ENCODE data around the gene DMPK.
"Not testable (repeated sequence)": the region's sequence is repeated elsewhere in the genome, so short reads cannot be mapped to it uniquely, and the experiment has no call there.

The DMPK gene

DNA sequence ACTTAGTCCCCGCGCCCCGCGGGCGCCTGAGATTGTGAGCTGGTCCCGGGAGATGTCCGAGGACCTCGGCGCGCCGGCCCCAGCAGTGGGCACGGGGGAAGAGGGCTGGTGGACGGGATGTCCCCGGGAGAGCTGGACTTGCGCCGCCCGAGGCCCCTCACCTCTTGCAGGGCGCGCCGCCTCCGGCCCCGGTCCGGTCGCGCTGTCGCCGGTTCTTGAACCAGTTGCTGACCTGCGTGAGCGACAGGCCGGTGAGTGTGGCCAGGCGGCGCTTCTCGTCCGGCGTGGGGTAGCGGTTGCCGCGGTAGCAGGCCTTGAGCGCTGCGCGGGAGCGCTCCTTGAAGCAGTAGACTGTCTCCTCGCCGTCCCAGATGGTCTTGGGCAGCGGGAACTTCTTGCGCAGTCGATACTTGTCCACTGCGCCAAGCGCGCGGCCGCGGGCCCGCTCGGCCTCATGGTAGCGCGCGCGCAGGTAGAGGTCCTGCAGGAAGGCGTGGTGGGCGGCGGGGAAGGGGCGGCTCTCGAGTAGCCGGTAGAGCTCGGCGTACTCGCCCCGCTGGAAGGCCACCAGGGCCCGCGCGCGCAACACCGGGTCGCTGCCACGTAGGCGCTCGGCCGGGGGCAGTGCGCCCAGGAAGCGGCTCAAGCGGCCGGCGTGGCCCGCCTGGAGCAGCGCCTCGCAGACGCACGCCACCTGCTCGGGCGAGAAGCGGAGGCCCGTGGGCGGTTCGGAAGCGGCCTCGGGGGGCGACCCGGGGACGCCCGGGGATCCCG, 14.2 kb downstream of the DMPK start:
- peak; percentile 56 for DNase-seq

DNA sequence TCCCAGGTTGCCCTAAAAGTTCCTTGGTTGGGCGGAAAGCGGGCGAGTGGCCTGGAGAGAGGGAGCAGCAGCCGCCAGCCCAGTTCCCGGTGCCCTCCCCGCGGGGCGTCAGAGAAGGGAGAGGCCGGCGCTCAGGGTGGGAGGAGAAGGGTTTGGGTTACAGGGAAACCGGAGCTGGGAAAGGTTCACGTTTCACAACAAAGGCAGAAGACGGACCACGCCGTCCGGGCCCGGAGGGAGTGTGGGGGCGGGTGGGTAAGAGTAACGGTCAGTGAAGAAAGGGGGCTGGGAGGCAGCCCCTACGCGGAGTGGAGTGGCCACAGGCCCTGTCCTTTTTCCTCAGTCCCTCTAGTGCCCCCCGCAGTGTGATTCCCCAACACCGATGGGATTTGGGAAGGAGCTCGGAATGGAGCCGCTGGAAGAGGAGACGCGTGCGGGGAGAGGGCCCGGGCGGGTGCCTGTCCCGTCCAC, 14.8 kb downstream of the DMPK start:
- DNase-seq, result peak; percentile 89

DNA sequence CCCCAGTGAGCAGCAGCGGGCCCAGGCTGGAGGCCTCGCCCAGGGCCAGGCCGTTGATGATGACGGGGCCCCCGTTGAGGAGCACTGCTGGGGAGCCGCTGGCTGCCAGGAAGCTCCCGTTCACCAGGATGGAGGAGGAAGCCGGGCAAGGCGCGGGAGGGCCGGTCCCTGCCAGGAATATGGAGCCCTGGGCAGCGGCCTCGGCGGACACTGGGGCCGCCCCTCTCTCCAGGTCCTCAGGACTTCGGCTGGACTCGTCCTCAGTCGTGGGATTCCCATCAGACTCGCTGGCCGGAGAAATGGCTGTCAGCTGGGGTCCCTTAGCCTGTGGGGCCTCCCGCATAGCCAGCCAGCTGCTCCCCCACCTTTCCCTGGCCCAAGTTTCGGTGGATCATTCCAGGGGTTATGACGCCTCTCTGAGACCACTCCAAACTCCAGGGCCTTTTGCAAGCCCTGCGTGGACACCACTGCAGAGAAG, 15.4 kb downstream of the DMPK start:
- DNase-seq, result no peak

DNA sequence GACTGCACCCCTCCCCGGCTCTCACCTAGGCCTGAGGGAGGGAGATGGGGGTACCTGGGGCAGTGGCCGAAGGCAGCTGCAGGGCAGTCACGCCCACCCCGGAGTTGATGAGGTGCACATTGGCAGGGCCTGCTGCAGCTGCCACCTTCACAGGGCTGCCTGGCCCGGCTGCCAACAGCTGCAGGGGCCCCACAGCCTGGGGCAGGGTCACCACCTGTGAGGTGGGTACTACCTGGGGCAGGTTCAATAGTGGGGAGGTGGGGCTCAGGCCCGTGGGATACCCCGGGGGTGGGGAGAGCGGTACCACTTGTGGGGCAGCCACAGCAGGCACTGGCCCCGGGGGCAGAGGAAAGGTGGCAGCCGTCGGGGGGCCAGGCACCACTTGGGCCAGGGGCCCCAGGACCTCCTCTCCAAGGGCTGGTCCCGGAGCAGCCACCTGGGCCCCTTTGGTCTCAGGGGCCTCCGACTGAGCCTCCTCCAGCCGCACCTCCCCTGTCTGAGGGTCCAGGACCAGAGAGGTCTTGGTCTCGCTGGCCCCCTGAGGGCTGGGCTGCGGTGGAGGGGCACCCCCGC, 15.9 kb downstream of the DMPK start:
- no peak for DNase-seq

DNA sequence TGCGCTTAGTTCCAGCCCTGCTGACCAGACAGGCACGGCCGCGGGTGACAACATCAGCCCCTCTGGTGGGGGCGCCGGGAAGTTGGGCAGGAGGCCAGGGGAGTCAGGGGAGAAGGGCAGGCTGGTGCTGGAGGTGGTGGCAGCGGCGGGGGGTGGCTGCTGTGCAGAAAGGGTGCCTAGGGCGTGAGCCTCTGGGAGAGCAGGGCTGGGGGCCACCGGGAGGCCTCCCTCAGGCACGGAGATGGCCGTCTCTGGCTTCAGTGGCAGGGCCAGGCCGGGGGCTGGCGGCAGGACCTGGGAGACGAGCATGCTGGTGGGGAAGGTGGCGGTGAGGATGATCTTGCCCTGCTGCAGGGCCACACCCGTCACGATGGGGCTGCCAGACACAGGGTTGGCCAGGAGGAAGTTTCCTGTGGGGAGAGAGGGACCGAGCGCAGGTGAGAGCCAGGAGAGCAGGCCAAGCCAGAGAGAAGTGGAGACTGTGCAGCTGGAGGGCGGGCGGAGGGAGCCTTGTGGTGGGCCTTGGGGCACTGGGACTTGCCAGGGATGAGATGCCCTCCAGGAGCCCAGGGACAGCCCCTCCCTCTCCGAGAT, 16.5 kb downstream of the DMPK start:
- no peak for DNase-seq

DNA sequence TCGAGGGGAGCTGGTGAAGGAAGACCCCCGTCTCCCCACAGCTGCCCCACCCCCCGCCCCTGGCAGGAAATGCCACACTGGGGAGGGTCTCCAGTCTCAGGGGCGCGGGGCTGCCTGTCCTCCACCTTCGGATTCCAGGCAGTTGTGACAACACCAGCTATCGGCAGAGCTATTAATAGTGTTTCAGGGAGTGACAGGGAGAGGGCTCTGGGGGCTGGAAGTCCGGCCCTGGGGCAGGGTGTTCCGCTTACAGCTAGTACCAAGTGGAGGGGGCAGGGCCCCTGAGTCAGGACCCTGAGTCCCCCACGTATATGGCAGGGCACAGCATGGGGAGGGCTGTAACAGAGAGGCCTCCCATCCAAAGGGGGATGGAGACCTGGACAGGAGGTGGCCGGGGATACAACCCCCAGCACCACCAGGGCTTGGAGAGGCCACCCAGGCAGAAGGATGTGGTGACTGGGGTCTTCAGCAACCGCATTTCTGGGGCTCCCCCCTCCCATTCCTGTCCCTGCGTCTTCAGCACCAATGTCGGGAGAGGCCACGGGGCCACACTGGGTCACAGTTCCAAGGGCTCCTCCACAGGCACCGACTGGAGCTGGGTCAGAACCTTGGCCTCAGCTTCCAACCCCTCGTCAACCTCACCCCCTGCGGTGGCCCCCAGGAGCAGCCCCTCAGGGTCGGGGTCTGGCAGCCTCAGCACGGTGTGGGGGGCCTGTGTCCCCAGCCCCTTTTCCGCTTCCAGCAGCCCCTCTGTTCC, 17.2 kb downstream of the DMPK start:
- DNase-seq, result no peak

DNA sequence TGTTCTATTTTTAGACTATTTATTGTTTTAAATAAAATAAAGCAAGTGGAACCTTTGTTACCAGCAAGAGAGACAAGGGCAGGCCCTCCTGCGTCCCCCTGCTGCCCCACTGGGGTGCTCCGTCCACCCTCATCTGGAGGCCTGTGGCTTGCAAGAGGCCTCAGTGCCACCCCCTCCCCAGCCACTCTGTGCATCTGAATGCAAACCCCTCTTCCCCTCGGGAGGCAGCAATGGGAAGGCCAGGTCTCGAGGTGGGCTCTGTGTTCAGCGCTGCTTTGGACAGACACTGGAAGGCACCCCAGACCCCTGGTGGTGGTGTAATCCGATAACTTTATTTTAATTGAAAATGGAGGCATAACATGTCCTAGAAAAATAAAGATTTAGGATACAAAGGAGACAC, 17.8 kb downstream of the DMPK start:
- no peak for DNase-seq

DNA sequence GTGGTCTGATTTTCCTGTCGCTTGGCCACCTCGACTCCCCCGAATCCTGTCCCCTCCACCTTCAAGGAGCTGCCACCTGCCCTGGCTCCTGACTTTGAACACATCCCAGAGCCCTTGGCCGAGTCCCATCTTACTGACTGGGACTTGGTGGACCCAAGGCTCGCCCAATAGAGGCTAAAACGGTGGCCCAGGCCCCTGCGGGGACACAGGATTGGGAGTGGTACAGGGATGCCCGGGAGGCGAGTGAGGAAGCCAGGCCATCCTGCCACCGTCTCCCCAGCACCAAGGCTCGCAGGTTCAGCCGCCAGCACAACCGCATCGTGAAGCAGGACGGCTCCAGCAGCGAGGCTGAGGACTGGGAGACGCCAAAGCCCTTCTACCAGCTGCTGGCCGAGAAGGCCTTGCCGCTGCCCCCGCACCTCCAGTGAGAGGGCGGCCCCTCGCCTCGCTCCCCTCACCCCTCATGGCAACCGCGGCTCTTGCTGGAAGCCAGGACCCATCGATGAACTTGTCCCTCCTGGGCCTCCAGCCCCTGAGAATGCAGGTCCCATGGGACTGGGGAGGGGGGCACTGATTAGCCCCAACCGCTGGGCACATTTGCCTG, 18.5 kb downstream of the DMPK start:
- DNase-seq, result no peak

DNA sequence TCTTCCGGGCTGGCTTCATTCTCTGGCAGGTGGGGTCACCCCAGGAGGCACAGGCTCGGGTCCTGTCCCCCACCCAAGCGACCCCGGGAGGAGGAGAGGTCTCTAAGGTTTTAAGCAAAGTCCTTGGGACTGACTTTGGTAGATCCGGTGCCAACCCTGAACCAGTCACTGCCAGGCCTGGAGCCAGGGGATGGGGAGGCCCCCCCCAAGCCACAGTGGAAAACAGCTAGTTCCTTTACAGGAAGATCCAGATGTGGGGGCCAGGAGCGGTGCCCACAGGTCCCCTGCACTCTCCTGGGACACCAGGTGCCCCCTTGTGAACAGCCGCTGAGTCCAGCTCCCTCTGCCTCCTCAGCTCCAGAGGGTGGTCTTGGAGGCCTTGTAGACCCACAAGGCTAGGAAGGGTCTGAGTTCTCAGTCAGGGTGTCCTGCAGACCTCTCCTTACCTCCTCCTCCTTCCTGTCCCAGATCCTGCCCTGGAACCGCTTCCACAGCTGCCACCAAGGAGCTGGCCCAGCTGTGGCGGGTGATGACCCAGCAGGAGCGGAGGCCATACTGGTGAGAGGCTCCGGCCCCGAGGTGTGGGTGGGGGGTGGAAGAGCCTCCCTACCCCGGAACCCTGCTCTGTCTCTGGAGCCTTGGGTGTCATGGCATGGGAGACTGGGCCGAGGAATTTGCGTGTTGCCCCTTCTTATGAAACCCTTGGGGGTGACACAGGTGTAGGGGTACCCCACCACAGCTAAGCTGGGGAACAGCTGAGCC, 19.2 kb downstream of the DMPK start:
- no peak for DNase-seq

DNA sequence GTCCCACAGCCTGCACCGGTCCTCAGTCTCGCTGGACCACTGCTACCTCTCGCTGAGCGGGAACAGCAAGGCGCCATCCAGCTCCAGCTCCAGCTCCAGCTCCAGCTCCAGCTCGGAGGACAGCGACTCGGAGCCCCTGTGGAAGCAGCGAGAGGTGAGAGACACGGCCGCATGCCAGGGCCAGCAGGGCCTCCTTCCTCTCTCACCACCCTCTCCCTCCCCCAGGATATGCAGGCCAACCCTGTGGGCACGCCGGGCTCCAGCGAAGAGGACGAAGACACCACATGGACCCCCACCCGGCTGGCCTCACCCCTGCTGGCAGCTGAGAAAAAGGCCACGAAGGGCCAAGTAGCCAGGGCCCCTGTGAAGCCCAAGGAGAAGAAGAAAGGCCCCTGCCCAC, 20.6 kb downstream of the DMPK start:
- no peak for DNase-seq

DNA sequence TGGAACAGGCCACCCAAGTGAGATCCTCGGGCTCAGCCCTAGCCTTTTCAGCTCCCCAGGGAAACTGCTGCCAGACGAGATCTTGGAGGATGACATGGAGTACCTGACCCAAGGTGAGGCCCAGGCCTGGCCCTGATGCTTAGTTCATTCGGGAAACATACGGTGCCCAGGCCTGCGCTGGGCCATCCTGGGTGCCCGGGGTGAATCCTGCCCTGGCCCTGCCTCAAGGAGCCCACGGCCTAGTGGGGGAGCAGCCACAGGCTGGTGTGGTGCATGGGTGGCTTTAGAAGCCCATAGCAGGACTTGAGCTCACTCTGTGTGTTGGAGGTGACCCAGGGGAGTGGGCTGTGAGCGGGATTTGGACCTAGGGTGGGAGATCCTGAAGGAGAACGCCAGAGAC, 23.4 kb downstream of the DMPK start:
- no peak for DNase-seq

DNA sequence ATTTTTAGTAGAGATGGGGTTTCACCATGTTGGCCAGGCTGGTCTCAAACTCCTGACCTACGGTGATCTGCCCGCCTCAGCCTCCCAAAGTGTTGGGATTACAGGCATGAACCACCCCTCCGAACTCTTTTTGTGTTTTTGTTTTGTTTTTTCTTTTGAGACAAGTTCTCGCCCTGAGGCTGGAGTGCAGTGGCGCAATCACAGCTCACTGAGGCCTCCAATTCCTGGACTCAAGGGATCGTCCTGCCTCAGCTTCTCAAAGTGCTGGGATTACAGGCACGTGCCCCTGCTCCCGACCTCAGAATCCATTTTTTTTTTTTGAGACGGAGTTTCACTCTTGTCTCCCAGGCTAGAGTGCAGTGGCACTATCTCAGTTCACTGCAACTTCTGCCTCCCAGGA, 24.6 kb downstream of the DMPK start:
- DNase-seq, result no peak

DNA sequence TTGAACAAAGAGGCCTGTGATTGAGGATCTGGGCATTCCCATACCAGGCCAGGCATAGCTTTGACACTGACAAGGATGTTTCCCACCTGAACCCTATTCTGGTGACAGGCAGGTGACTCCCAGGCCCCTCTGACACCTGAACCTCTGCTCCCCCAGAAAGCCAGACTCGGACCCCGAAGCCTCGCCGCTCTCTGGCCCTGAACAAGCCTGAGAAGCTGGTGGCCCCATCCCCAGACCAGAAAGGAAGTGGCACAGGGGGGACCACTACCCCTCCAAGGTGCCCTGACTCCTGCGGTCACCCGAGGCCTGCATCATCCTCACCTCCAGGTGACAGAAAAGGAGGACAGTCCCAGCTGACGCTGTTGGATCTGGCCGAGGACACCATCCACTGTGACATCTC, 28.0 kb downstream of the DMPK start:
- DNase-seq, result no peak

DNA sequence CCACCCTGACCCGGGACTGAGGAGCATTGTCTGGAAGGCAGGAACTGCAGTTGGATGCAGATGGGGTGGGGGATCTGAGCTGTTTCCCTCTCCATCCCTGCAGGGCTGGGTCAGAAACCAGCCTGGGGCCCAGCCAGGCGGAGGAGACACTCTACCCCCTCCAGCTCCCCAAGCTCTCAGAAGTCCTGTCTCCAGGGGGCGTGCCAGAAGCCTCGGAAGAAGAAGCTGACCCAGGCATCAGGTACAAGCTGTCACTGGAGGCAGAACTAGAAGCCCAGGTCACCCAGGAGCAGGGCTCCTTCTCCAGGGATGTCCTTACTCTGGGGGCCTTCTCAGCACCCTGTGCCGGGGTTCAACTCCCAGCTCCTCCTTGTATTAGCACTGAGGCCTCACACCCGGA, 28.7 kb downstream of the DMPK start:
- no peak for DNase-seq

DNA sequence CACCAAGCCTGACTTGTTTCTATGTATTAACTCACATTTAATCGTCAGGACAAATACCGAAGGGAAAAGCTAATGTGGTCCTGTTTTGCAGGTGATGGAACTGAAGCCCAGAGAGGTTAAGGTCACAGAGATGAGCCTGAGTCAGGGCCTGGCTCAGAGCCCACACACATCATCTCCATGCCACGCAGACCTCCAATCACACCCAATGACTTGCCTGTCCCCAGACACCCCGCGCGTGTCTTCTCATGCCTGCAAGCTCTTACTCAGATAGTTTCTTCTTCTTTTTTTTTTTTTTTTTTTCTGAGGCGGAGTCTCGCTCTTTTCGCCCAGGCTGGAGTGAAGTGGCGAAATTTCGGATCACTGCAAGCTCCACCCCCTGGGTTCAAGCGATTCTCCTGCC, 29.7 kb downstream of the DMPK start:
- no peak for DNase-seq

DNA sequence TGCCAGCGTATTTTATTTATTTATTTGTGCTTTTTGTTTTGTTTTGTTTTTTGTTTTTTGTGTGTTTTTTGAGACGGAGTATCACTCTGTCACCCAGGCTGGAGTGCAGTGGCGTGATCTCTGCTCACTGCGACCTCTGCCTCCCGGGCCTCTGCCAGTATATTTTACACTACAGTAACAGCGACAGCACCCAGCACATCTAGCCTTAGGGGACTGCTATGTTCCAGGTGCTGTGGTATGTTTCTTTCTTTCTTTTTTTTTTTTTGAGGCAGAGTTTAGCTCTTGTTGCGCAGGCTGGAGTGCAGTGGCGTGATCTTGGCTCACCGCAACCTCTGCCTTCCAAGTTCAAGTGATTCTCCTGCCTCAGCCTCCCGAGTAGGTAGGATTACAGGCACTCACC, 30.8 kb downstream of the DMPK start:
- not testable (repeated sequence) for DNase-seq

DNA sequence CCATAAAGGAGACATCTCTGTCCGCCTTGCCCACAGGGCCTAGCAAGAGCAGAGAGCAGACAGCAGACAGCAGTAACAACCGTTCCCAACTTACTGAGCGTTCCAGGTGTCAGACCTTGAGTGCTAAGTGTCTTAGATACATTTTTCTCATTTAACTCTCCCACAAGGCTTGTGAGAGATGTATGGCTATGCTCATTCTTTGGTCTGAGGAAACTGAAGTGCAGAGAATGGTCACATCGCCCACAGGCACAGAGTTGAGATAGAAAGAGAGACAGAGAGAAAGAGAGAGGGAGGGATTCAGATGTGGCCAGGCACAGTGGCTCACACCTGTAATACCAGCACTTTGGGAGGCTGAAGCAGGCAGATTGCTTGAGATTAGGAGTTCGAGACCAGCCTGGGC, 34.8 kb downstream of the DMPK start:
- no peak for DNase-seq

DNA sequence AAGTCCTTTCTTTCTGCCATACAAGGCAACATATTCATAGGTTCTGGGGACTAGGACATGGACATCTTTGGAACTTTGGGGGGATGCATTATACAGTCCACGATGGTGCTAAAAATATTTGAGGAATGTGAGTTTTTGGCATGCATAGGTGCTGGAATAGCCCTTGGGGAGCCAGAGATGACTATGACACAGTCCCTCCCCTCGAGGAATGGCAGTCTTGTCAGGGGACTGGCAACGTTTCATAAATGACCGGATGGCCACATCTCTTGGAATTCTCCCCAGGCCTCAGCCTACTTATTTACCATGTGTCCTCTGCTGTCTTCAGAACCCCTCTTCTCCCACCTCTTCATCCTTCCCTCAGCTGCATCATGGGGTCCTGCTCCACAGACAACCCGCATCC, 35.4 kb downstream of the DMPK start:
- peak; percentile 31 for DNase-seq

DNA sequence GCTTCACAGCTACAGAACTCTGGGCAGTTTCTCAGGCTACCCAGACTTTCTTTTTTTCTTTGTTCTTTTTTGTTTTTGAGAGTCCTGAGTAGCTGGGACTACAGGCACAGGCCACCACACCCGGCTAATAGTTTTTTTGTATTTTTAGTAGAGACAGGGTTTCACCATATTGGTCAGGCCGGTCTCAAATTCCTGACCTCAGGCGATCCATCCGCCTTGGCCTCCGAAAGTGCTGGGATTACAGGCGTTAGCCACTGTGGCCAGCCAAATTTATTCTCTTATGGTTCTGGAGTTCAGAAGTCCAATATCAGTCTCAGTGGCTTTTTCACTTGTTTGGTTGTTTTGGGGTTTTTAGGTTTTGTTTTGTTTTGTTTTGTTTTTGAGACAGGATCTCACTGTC, 36.7 kb downstream of the DMPK start:
- no peak for DNase-seq

DNA sequence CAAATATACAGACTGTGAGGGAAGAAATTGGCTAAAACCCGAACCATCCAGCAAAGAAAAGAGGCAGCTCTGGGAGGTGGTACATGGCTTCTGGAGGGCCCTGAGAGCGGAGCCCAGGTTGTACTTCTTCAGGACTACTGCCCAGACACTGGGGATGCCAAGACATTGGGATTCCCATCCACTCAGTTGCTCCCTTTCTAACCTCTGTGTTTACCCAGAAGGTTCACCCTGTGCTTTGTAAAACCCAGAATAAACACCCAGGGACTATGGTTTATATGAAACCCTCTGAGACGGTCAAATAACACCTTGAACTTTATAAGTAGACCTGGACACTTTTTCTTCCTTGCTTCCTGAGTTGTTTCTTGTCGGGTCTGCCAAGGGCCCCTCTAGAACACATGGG, 39.3 kb downstream of the DMPK start:
- DNase-seq, result no peak

DNA sequence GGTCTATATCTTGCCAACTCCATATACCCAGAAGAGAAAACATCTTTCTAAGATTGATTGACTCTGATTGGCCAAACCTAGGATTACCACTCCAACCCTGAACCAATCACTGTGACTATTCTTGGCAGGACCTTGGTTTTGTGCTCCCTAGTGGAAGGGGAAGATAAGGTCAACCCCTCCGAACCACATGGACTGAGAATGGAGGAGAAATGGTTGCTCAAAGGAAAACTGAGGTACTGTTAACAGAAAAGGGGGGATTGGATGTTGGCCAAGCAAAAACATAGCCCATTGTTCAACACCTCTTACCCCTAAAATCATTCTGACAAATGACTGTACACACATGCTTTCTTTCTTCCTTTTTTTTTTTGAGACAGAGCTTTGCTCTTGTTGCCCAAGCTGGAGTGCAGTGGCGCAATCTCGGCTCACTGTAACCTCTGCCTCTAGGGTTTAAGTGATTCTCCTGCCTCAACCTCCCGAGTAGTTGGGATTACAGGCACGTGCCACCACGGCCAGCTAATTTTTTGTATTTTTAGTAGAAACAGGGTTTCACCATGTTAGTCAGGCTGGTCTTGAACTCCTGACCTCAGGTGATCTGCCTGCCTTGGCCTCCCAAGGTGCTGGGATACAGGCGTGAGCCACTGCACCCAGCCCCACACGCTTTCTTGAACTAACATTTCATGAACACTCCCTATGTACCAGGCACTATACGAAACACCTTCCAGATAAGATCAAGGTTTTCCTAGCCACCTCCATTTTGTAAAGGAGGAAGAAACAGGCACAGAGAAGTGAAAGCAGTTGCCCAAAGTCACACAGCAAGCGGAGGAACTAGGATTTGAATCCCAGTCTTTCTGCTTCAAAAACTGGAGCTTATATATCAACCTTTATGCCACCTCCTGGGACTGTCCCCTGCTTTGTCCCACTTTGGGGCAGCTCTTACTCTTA, 42.5 kb downstream of the DMPK start:
- DNase-seq, result no peak

All from fibroblast of skin of back (primary cell).